HEK293 (cell line): ENCODE results near the gene DCP1A.

Experiments
- CTCF ChIA-PET: fragments of 350-600 bp; formaldehyde crosslinking; extraction: SDS; loops from one replicate; lab custom pipeline; 2021; ENCODE audit warnings: antibody characterized with exemption; lab: Yijun Ruan, JAX
- POLR2A ChIA-PET: fragments of 300-600 bp; formaldehyde crosslinking; extraction: SDS; loops from one replicate; lab custom pipeline; 2020; ENCODE audit warnings: antibody characterized with exemption, inconsistent platforms; lab: Yijun Ruan, JAX
- H3K27ac ChIP-seq: fragments of 200-500 bp; sonication (Bioruptor generic); 2 replicates; pipeline ENCODE4 v1.5.1; 2014; ENCODE audit warnings: low read depth, low read length, control low read depth, inconsistent platforms; ENCODE audit errors: extremely low read depth
- H3K36me3 ChIP-seq, 2 experiments: fragments of 200-500 bp in 1 of 2; sonication (Bioruptor generic) in 1 of 2; 1 replicate in 1 of 2; 2 replicates in 1 of 2; pipeline ENCODE4 v1.5.1; 2014 to 2017; ENCODE audit warnings: inconsistent platforms in 2 of 2, low read length in 2 of 2; ENCODE audit not compliant: control insufficient read depth in 2 of 2, insufficient read depth in 1 of 2
- H3K4me1 ChIP-seq: fragments of 200-500 bp; sonication (Bioruptor generic); 2 replicates; pipeline ENCODE4 v1.5.1; 2014; ENCODE audit warnings: mild to moderate bottlenecking, low read length, inconsistent platforms; ENCODE audit not compliant: control insufficient read depth, insufficient read depth
- H3K4me3 ChIP-seq: 2 replicates; pipeline ENCODE4 v1.5.1; 2011; ENCODE audit warnings: low read depth, mild to moderate bottlenecking, control low read depth, low read length, moderate library complexity
- H3K9me3 ChIP-seq: fragments of 200-500 bp; sonication (Bioruptor generic); 2 replicates; pipeline ENCODE4 v1.5.1; 2014; ENCODE audit warnings: low read depth, low read length, inconsistent platforms; ENCODE audit not compliant: control insufficient read depth, insufficient read depth
- IKZF3 ChIP-seq: fragments of 450-650 bp; IDR thresholded peaks from 2 replicates; pipeline ENCODE4 v1.5.0; 2018; ENCODE audit warnings: missing biosample characterization, mild to moderate bottlenecking, missing genetic modification characterization, moderate library complexity
- KLF7 ChIP-seq: fragments of 450-650 bp; formaldehyde crosslinking; IDR thresholded peaks from 2 replicates; pipeline ENCODE4 v1.5.1; 2016; ENCODE audit warnings: missing biosample characterization, missing genetic modification characterization, borderline replicate concordance
- REST ChIP-seq: fragments of 450-650 bp; formaldehyde crosslinking; IDR thresholded peaks from 2 replicates; pipeline ENCODE4 v1.5.1; 2016; ENCODE audit warnings: missing biosample characterization, missing genetic modification characterization
- SCRT2 ChIP-seq: fragments of 450-650 bp; formaldehyde crosslinking; IDR thresholded peaks from 2 replicates; pipeline ENCODE4 v1.5.1; 2016; ENCODE audit warnings: missing biosample characterization, missing genetic modification characterization
- SP2 ChIP-seq: fragments of 450-650 bp; formaldehyde crosslinking; IDR thresholded peaks from 2 replicates; pipeline ENCODE4 v1.5.1; 2016; ENCODE audit warnings: missing biosample characterization, missing genetic modification characterization
- YY2 ChIP-seq: fragments of 450-650 bp; formaldehyde crosslinking; IDR thresholded peaks from 2 replicates; pipeline ENCODE4 v1.5.1; 2016; ENCODE audit warnings: missing biosample characterization, missing genetic modification characterization
- ZBTB26 ChIP-seq: fragments of 450-650 bp; formaldehyde crosslinking; optimal IDR thresholded peaks from 2 replicates; pipeline ENCODE3; 2016; ENCODE audit warnings: missing biosample characterization, mild to moderate bottlenecking, missing genetic modification characterization
- ZEB2 ChIP-seq: fragments of 450-650 bp; formaldehyde crosslinking; IDR thresholded peaks from 2 replicates; pipeline ENCODE4 v1.5.1; 2016; ENCODE audit warnings: missing biosample characterization, missing genetic modification characterization
- ZFP37 ChIP-seq: fragments of 450-650 bp; formaldehyde crosslinking; IDR thresholded peaks from 2 replicates; pipeline ENCODE4 v1.5.1; 2016; ENCODE audit warnings: missing biosample characterization, missing genetic modification characterization
- ZNF132 ChIP-seq: fragments of 450-650 bp; formaldehyde crosslinking; IDR thresholded peaks from 2 replicates; pipeline ENCODE4 v1.5.1; 2017; ENCODE audit warnings: missing biosample characterization, missing genetic modification characterization, borderline replicate concordance
- ZNF133 ChIP-seq: fragments of 450-650 bp; formaldehyde crosslinking; IDR thresholded peaks from 2 replicates; pipeline ENCODE4 v1.5.1; 2016; ENCODE audit warnings: missing biosample characterization, missing genetic modification characterization
- ZNF202 ChIP-seq: fragments of 450-650 bp; formaldehyde crosslinking; IDR thresholded peaks from 2 replicates; pipeline ENCODE4 v1.5.1; 2016; ENCODE audit warnings: missing biosample characterization, missing genetic modification characterization, borderline replicate concordance
- ZNF266 ChIP-seq: fragments of 450-650 bp; formaldehyde crosslinking; IDR thresholded peaks from 2 replicates; pipeline ENCODE4 v1.5.1; 2016; ENCODE audit warnings: missing biosample characterization, missing genetic modification characterization, low read depth
- ZNF354C ChIP-seq: fragments of 450-650 bp; formaldehyde crosslinking; IDR thresholded peaks from 2 replicates; pipeline ENCODE4 v1.5.1; 2016; ENCODE audit warnings: missing biosample characterization, missing genetic modification characterization, low read depth, borderline replicate concordance
- ZNF394 ChIP-seq: fragments of 450-650 bp; formaldehyde crosslinking; IDR thresholded peaks from 2 replicates; pipeline ENCODE4 v1.5.1; 2016; ENCODE audit warnings: missing biosample characterization, missing genetic modification characterization, mild to moderate bottlenecking, moderate library complexity, borderline replicate concordance
- ZNF433 ChIP-seq: fragments of 450-650 bp; formaldehyde crosslinking; IDR thresholded peaks from 2 replicates; pipeline ENCODE4 v1.5.1; 2016; ENCODE audit warnings: missing biosample characterization, missing genetic modification characterization, low read depth
- ZNF510 ChIP-seq: fragments of 450-650 bp; formaldehyde crosslinking; IDR thresholded peaks from 2 replicates; pipeline ENCODE4 v1.5.1; 2018; ENCODE audit warnings: mild to moderate bottlenecking, missing genetic modification characterization, missing biosample characterization; ENCODE audit not compliant: insufficient replicate concordance
- ZNF514 ChIP-seq: fragments of 450-650 bp; formaldehyde crosslinking; IDR thresholded peaks from 2 replicates; pipeline ENCODE4 v1.5.1; 2016; ENCODE audit warnings: missing biosample characterization, missing genetic modification characterization
- ZNF548 ChIP-seq: fragments of 450-650 bp; formaldehyde crosslinking; IDR thresholded peaks from 2 replicates; pipeline ENCODE4 v1.5.1; 2016; ENCODE audit warnings: missing biosample characterization, missing genetic modification characterization
- ZNF621 ChIP-seq: fragments of 450-650 bp; formaldehyde crosslinking; IDR thresholded peaks from 2 replicates; pipeline ENCODE4 v1.5.1; 2017; ENCODE audit warnings: missing biosample characterization, missing genetic modification characterization
- ZNF692 ChIP-seq: fragments of 450-650 bp; formaldehyde crosslinking; IDR thresholded peaks from 2 replicates; pipeline ENCODE4 v1.5.1; 2016; ENCODE audit warnings: missing biosample characterization, missing genetic modification characterization
- ZNF747 ChIP-seq: fragments of 450-650 bp; formaldehyde crosslinking; IDR thresholded peaks from 2 replicates; pipeline ENCODE4 v1.5.1; 2016; ENCODE audit warnings: missing biosample characterization, missing genetic modification characterization
- ZNF76 ChIP-seq: fragments of 450-650 bp; formaldehyde crosslinking; IDR thresholded peaks from 2 replicates; pipeline ENCODE4; 2016; ENCODE audit warnings: low read depth, missing biosample characterization, missing genetic modification characterization, borderline replicate concordance
- ZNF785 ChIP-seq: fragments of 450-650 bp; formaldehyde crosslinking; IDR thresholded peaks from 2 replicates; pipeline ENCODE4 v1.5.1; 2016; ENCODE audit warnings: missing biosample characterization, missing genetic modification characterization
- ZNF843 ChIP-seq: fragments of 450-650 bp; formaldehyde crosslinking; IDR thresholded peaks from 2 replicates; pipeline ENCODE4 v1.5.1; 2016; ENCODE audit warnings: missing biosample characterization, missing genetic modification characterization

Gene DCP1A

GRCh38 chr3:53255775-53256703, 91.3 kb downstream of the DCP1A start, which contains the start of gene TKT (continued):
- TF ChIP-seq REST (peak; percentile 90), SP2 (tag by site-specific recombination) (peak; percentile 23; the same call in 1 of the 2 replicates), ZEB2 (no peak), ZNF785 (peak; percentile 51; the same call in 1 of the 2 replicates)

GRCh38 chr3:53255423-53255774, 91.9 kb downstream of the DCP1A start:
- Histone ChIP-seq H3K9me3 (no peaks in the 10 kb centered on the region), H3K4me1 (no peaks in the 10 kb centered on the region), H3K27ac (peak overlapping the region; percentile 91), H3K4me3 (peak overlapping the region; percentile 88), H3K36me3 (peaks cover 0 to 13% of the 10 kb centered on the region in 2 experiments; a peak in 2 of 3 replicates)
- ChIA-PET CTCF (interaction anchor here (0.6 to 0.9 kb wide), 2 partner anchors 69 to 141 kb away, joined by 3 read pairs; no protein-coding TSS in a partner anchor), POLR2A (interaction anchor here (1.4 kb wide), 1 partner anchor 15 kb away, joined by 3 read pairs; no protein-coding TSS in a partner anchor)
- TF ChIP-seq ZNF132 (tag by site-specific recombination) (no peak), ZNF433 (tag by site-specific recombination) (no peak), KLF7 (tag by site-specific recombination) (no peak), ZNF394 (tag by site-specific recombination) (no peak), ZFP37 (tag by site-specific recombination) (no peak), ZNF266 (no peak), YY2 (tag by site-specific recombination) (0 out of 2 replicates have a peak, but pooled peaks have one; percentile 12), ZNF510 (tag by site-specific recombination) (no peak), ZNF692 (no peak), ZNF133 (tag by site-specific recombination) (no peak), SCRT2 (tag by site-specific recombination) (no peak), ZNF354C (tag by site-specific recombination) (no peak), IKZF3 (tag by site-specific recombination) (no peak), ZNF514 (tag by site-specific recombination) (no peak), ZNF843 (tag by site-specific recombination) (no peak), ZNF747 (tag by site-specific recombination) (no peak), ZNF202 (tag by site-specific recombination) (no peak), ZNF548 (tag by site-specific recombination) (no peak), ZNF76 (peak; percentile 54; the same call in 1 of the 2 replicates), ZBTB26 (tag by site-specific recombination) (peak; percentile 46), ZNF621 (no peak)
